Brain pericyte (primary cell): Measurements from ENCODE around the gene MGA.

ENCODE experiments used
- DNase-seq: peaks from one replicate; pipeline ENCODE4 v3.0.0-alpha.2; 2012; ENCODE audit warnings: low read depth, low spot score

The MGA gene

GRCh38 chr15:41806291-41807181 lies 146.3 kb downstream of the MGA start:
- no peak for DNase-seq

GRCh38 chr15:41809121-41809520 lies 148.9 kb downstream of the MGA start:
- DNase-seq, result no peak

- no peak for DNase-seq
Measured at GRCh38 chr15:41809526-41810220, 149.5 kb downstream of the MGA start.

GRCh38 chr15:41810651-41811431 lies 150.6 kb downstream of the MGA start:
- DNase-seq, result no peak

GRCh38 chr15:41811432-41812195 lies 151.4 kb downstream of the MGA start:
- peak; percentile 30 for DNase-seq

GRCh38 chr15:41812820-41813375 lies 152.7 kb downstream of the MGA start:
- no peak for DNase-seq

- no peak for DNase-seq
Measured at GRCh38 chr15:41813426-41813825, 153.2 kb downstream of the MGA start.

- no peak for DNase-seq
Measured at GRCh38 chr15:41814534-41814933, 154.3 kb downstream of the MGA start.

GRCh38 chr15:41816788-41817187 lies 156.6 kb downstream of the MGA start:
- no peak for DNase-seq

- DNase-seq, result no peak
Measured at GRCh38 chr15:41817327-41817726, 157.1 kb downstream of the MGA start.

- DNase-seq, result no peak
Measured at GRCh38 chr15:41817781-41818180, 157.6 kb downstream of the MGA start.

- DNase-seq, result no peak
Measured at GRCh38 chr15:41819455-41820050, 159.3 kb downstream of the MGA start.

- no peak for DNase-seq
Measured at GRCh38 chr15:41820791-41821423, 160.7 kb downstream of the MGA start.

GRCh38 chr15:41821831-41822230 lies 161.6 kb downstream of the MGA start:
- DNase-seq, result no peak

- DNase-seq, result no peak
Measured at GRCh38 chr15:41822471-41822870, 162.3 kb downstream of the MGA start.
